Esophagus squamous epithelium (tissue), 5 donors: ENCODE results near the gene SEMA5B. TPM values are rescaled to one million over a fixed set of nuclear protein-coding genes. Genes with fewer than 3 reads are reported as not detected.

Experiments used
- DNase-seq: peaks from one replicate; lab custom pipeline; 2025; lab: John Stamatoyannopoulos, UW
- H3K27ac ChIP-seq, 4 donors: fragments of 200-600 bp; sonication (generic); one replicate each; pipeline ENCODE4 v1.5.1; 2016 to 2019; ENCODE audit warnings: mild to moderate bottlenecking in 1 of 4
- H3K27me3 ChIP-seq, 4 donors: fragments of 200-600 bp; sonication (generic); 1 replicate in 3 of 4; 2 replicates in 1 of 4; pipeline versions ENCODE4 v1.5.1 to v1.6.0; 2017 to 2021; ENCODE audit warnings: antibody characterized with exemption in 1 of 4
- H3K36me3 ChIP-seq, 3 donors: fragments of 200-600 bp; sonication (generic); one replicate each; pipeline ENCODE4 v1.5.1; 2016 to 2019
- H3K4me1 ChIP-seq, 3 donors: fragments of 200-600 bp; sonication (generic); one replicate each; pipeline ENCODE4 v1.5.1; 2017 to 2019
- H3K4me3 ChIP-seq, 4 donors: fragments of 200-600 bp; sonication (generic); 1 replicate in 3 of 4; 2 replicates in 1 of 4; pipeline ENCODE4 v1.5.1; 2016 to 2019; ENCODE audit warnings: mild to moderate bottlenecking in 2 of 4, moderate library complexity in 1 of 4
- H3K9me3 ChIP-seq, 3 donors: fragments of 200-600 bp; sonication (generic); one replicate each; pipeline ENCODE4 v1.5.1; 2016 to 2019
- CTCF ChIP-seq, 6 experiments: fragments of 450-650 bp in 4 of 6; fragments of 200-600 bp in 2 of 6; sonication (generic) in 2 of 6; IDR thresholded peaks; one replicate each; pipeline ENCODE4 v1.5.1; 2016 to 2019; ENCODE audit warnings: antibody characterized with exemption in 6 of 6, mild to moderate bottlenecking in 4 of 6, moderate library complexity in 4 of 6
- POLR2A ChIP-seq, 4 donors: fragments of 450-650 bp; IDR thresholded peaks; one replicate each; pipeline ENCODE4 v1.6.1; 2017; ENCODE audit warnings: antibody characterized with exemption in 4 of 4, mild to moderate bottlenecking in 4 of 4, moderate library complexity in 3 of 4
- WGBS, 2 donors: methylation state at CpG; one replicate each; pipeline ENCODE4 v1.1.5; 2018; 5-methylcytosine and 5-hydroxymethylcytosine counted together
- intact Hi-C: fragments of 100-400 bp; cut with DNase I; formaldehyde crosslinking; loops from one replicate; pipeline ENCODE4 v1.15.0; 2022
- total RNA-seq, 4 donors: library from RNA; depleted of rRNA; stranded (reverse); fragments of >200 nt; gene quantifications; one replicate each; pipeline ENCODE4 v1.1.0, GENCODE V29; 2016
- donor health status: DM: yes; HTN: yes; CAD: no.

Gene SEMA5B
- total RNA-seq, 4 donors from 2014 or later: 0.13 to 0.21 (median 0.19) TPM; not detected in 1

GRCh38 chr3:122920986-122921385, 106.6 kb downstream of the SEMA5B start:
- no peak for TF ChIP-seq CTCF (IDR thresholded peaks at IDR 0.05)
- no peak for TF ChIP-seq POLR2A (IDR thresholded peaks at IDR 0.05)
- DNase-seq: no peak
- WGBS, 2 donors: 84 to 90% methylated on average over 2 to 6 of the region's 6 CpGs
- Histone ChIP-seq H3K27me3 (peaks cover 0 to 63% (median 12%) of the 10 kb centered on the region in 4 donors), H3K4me3 (no peak overlapping the region), H3K27ac (no peak overlapping the region), H3K4me1 (peaks cover 6 to 10% (median 9%) of the 10 kb centered on the region in 3 donors), H3K36me3 (no peaks in the 10 kb centered on the region), H3K9me3 (no peaks in the 10 kb centered on the region)
- intact Hi-C loops: no loop called here

GRCh38 chr3:122919291-122919610, 108.3 kb downstream of the SEMA5B start:
- TF ChIP-seq CTCF (IDR thresholded peaks at IDR 0.05): no peak
- no peak for TF ChIP-seq POLR2A (IDR thresholded peaks at IDR 0.05)
- peaks cover 0 to 60% (median 12%) of the 10 kb centered on the region in 4 donors for H3K27me3 ChIP-seq
- H3K36me3 ChIP-seq: no peaks in the 10 kb centered on the region
- peaks cover 6 to 10% (median 9%) of the 10 kb centered on the region in 3 donors for H3K4me1 ChIP-seq
- no peak overlapping the region for H3K27ac ChIP-seq
- no peak for DNase-seq
- no peaks in the 10 kb centered on the region for H3K9me3 ChIP-seq
- H3K4me3 ChIP-seq: no peak overlapping the region
- 69 to 75% methylated on average over 2 of the region's 3 CpGs for WGBS, 2 donors
- intact Hi-C loops: no loop called here

- H3K36me3 ChIP-seq: no peaks in the 10 kb centered on the region
- no peak for TF ChIP-seq CTCF (IDR thresholded peaks at IDR 0.05)
- no peak for TF ChIP-seq POLR2A (IDR thresholded peaks at IDR 0.05)
- 39 to 40% methylated on average over 5 of the region's 5 CpGs for WGBS, 2 donors
- DNase-seq: no peak
- intact Hi-C loops: no loop called here
- H3K4me1 ChIP-seq: peaks cover 6 to 10% (median 9%) of the 10 kb centered on the region in 3 donors
- H3K27ac ChIP-seq: no peak overlapping the region
- H3K4me3 ChIP-seq: no peak overlapping the region
- no peaks in the 10 kb centered on the region for H3K9me3 ChIP-seq
- H3K27me3 ChIP-seq: peaks cover 0 to 58% (median 12%) of the 10 kb centered on the region in 4 donors
These were observed 108.8 kb downstream of the SEMA5B start for GRCh38 chr3:122918576-122919290.

- peaks cover 6 to 16% (median 9%) of the 10 kb centered on the region in 3 donors for H3K4me1 ChIP-seq
- intact Hi-C loops: no loop called here
- H3K9me3 ChIP-seq: no peaks in the 10 kb centered on the region
- 81% methylated on average over 4 of the region's 4 CpGs for WGBS, 2 donors
- H3K27me3 ChIP-seq: peaks cover 5 to 58% (median 11%) of the 10 kb centered on the region in 4 donors
- no peak overlapping the region for H3K27ac ChIP-seq
- DNase-seq: no peak
- H3K36me3 ChIP-seq: no peaks in the 10 kb centered on the region
- no peak overlapping the region for H3K4me3 ChIP-seq
- no peak for TF ChIP-seq POLR2A (IDR thresholded peaks at IDR 0.05)
- TF ChIP-seq CTCF (IDR thresholded peaks at IDR 0.05): no peak
These were observed 110.2 kb downstream of the SEMA5B start for GRCh38 chr3:122917412-122917811.

GRCh38 chr3:122916580-122916979, 111.0 kb downstream of the SEMA5B start:
- H3K27ac ChIP-seq: no peak overlapping the region
- WGBS, 2 donors: 58 to 70% methylated on average over 4 to 6 of the region's 6 CpGs
- H3K4me3 ChIP-seq: no peak overlapping the region
- peaks cover 2 to 58% (median 4%) of the 10 kb centered on the region in 4 donors for H3K27me3 ChIP-seq
- no peak for DNase-seq
- no peaks in the 10 kb centered on the region for H3K9me3 ChIP-seq
- TF ChIP-seq CTCF (IDR thresholded peaks at IDR 0.05) (no peak), POLR2A (IDR thresholded peaks at IDR 0.05) (no peak)
- no peaks in the 10 kb centered on the region for H3K36me3 ChIP-seq
- intact Hi-C loops: no loop called here
- peaks cover under 1 to 8% (median under 1%) of the 10 kb centered on the region in 3 donors for H3K4me1 ChIP-seq
